OCI-LY1 (cell line): ENCODE measurements around the gene TACC3.

Experiments used
- H2AFZ ChIP-seq: fragments of 200-600 bp; sonication (generic), shearing (Covaris generic); 2 replicates; pipeline ENCODE4 v1.6.0; 2014; ENCODE audit warnings: antibody characterized with exemption, mild to moderate bottlenecking, low read length
- H3F3A ChIP-seq: fragments of 200-600 bp; sonication (generic), shearing (Covaris generic); 2 replicates; pipeline ENCODE4 v1.6.0; 2014; ENCODE audit warnings: mild to moderate bottlenecking, antibody characterized with exemption, low read length, moderate library complexity; ENCODE audit not compliant: insufficient read depth
- H3K27ac ChIP-seq: fragments of 200-600 bp; sonication (generic); 2 replicates; pipeline ENCODE4 v1.5.1; 2014; ENCODE audit warnings: low read length, mixed run types, mild to moderate bottlenecking, low read depth; ENCODE audit not compliant: poor library complexity, severe bottlenecking
- H3K27me3 ChIP-seq: fragments of 200-600 bp; sonication (generic); 2 replicates; pipeline ENCODE4 v1.6.0; 2014; ENCODE audit warnings: antibody characterized with exemption, mild to moderate bottlenecking, low read length, moderate library complexity; ENCODE audit not compliant: insufficient read depth
- H3K36me3 ChIP-seq: fragments of 200-600 bp; sonication (generic); 2 replicates; pipeline ENCODE4 v1.6.1; 2014; ENCODE audit warnings: mild to moderate bottlenecking, antibody characterized with exemption, low read length, moderate library complexity, mixed read lengths; ENCODE audit not compliant: insufficient read depth
- H3K4me1 ChIP-seq: fragments of 200-600 bp; sonication (generic); 2 replicates; pipeline ENCODE4 v1.5.1; 2014; ENCODE audit warnings: mild to moderate bottlenecking, low read length, moderate library complexity; ENCODE audit not compliant: insufficient read depth, severe bottlenecking
- H3K4me2 ChIP-seq: fragments of 200-600 bp; sonication (generic), shearing (Covaris generic); 2 replicates; pipeline ENCODE4 v1.6.1; 2014; ENCODE audit warnings: low read length
- H3K4me3 ChIP-seq: fragments of 200-600 bp; sonication (generic); 2 replicates; pipeline ENCODE4 v1.5.1; 2014; ENCODE audit warnings: low read length, low read depth, mild to moderate bottlenecking, mixed read lengths; ENCODE audit not compliant: poor library complexity, severe bottlenecking
- H3K79me2 ChIP-seq: fragments of 200-600 bp; shearing (Covaris generic); 2 replicates; pipeline ENCODE4 v1.6.1; 2016; ENCODE audit warnings: mixed run types, low read length, mixed read lengths; ENCODE audit not compliant: insufficient read depth
- H3K9ac ChIP-seq: fragments of 200-600 bp; sonication (generic), shearing (Covaris generic); 2 replicates; pipeline ENCODE4 v1.6.1; 2014; ENCODE audit warnings: mild to moderate bottlenecking, low read length, mixed read lengths
- H3K9me2 ChIP-seq: fragments of 200-600 bp; sonication (generic), shearing (Covaris generic); 2 replicates; pipeline ENCODE4 v1.6.1; 2014; ENCODE audit warnings: low read depth, mild to moderate bottlenecking, low read length, mixed read lengths
- H3K9me3 ChIP-seq: fragments of 200-600 bp; shearing (Covaris generic); 2 replicates; pipeline ENCODE4 v1.6.1; 2014; ENCODE audit warnings: low read length, mixed read lengths
- H4K20me1 ChIP-seq: fragments of 200-600 bp; sonication (generic), shearing (Covaris generic); 2 replicates; pipeline ENCODE4 v1.6.0; 2016; ENCODE audit warnings: mild to moderate bottlenecking, low read length; ENCODE audit not compliant: insufficient read depth
- CTCF ChIP-seq: fragments of 200-600 bp; sonication (generic), shearing (Covaris generic); IDR thresholded peaks from 2 replicates; pipeline ENCODE4 v1.5.1; 2017; ENCODE audit warnings: mild to moderate bottlenecking, antibody characterized with exemption, low read length, moderate library complexity, mixed read lengths
- EZH2 ChIP-seq: fragments of 200-600 bp; sonication (generic), shearing (Covaris generic); IDR thresholded peaks from 2 replicates; pipeline ENCODE4 v1.8.0; 2017; ENCODE audit warnings: borderline replicate concordance, mixed run types, mild to moderate bottlenecking, antibody characterized with exemption, low read length, moderate library complexity, mixed read lengths

TACC3 gene

GRCh38 chr4:1747603-1747967 is 26.3 kb downstream of the TACC3 start:
- Histone ChIP-seq H3K4me2 (no peak overlapping the region), H4K20me1 (no peaks in the 10 kb centered on the region), H3K4me1 (no peaks in the 10 kb centered on the region), H2AFZ (no peak overlapping the region), H3K79me2 (no peaks in the 10 kb centered on the region), H3K27me3 (no peaks in the 10 kb centered on the region), H3K4me3 (no peak overlapping the region), H3K9ac (no peak overlapping the region), H3K36me3 (peaks cover 13% of the 10 kb centered on the region), H3F3A (no peaks in the 10 kb centered on the region), H3K27ac (no peak overlapping the region), H3K9me3 (no peaks in the 10 kb centered on the region), H3K9me2 (no peaks in the 10 kb centered on the region)
- TF ChIP-seq CTCF (no peak), EZH2 (no peak)

GRCh38 chr4:1748465-1748995 is 27.2 kb downstream of the TACC3 start:
- H2AFZ ChIP-seq = no peak overlapping the region
- no peaks in the 10 kb centered on the region for H3F3A ChIP-seq
- no peaks in the 10 kb centered on the region for H3K9me2 ChIP-seq
- H3K79me2 ChIP-seq = no peaks in the 10 kb centered on the region
- H3K4me1 ChIP-seq = no peaks in the 10 kb centered on the region
- no peak overlapping the region for H3K27ac ChIP-seq
- peaks cover 11% of the 10 kb centered on the region for H3K36me3 ChIP-seq
- H4K20me1 ChIP-seq = no peaks in the 10 kb centered on the region
- no peak overlapping the region for H3K4me3 ChIP-seq
- peak; percentile 51 for TF ChIP-seq CTCF
- no peak for TF ChIP-seq EZH2
- no peak overlapping the region for H3K9ac ChIP-seq
- no peaks in the 10 kb centered on the region for H3K27me3 ChIP-seq
- no peaks in the 10 kb centered on the region for H3K9me3 ChIP-seq
- H3K4me2 ChIP-seq = no peak overlapping the region

- H3K4me3 ChIP-seq = no peak overlapping the region
- H4K20me1 ChIP-seq = no peaks in the 10 kb centered on the region
- no peak overlapping the region for H3K4me2 ChIP-seq
- no peaks in the 10 kb centered on the region for H3K9me3 ChIP-seq
- no peaks in the 10 kb centered on the region for H3K27me3 ChIP-seq
- H3K79me2 ChIP-seq = no peaks in the 10 kb centered on the region
- H3K9ac ChIP-seq = no peak overlapping the region
- no peaks in the 10 kb centered on the region for H3F3A ChIP-seq
- H2AFZ ChIP-seq = no peak overlapping the region
- H3K27ac ChIP-seq = no peak overlapping the region
- H3K36me3 ChIP-seq = peaks cover 7% of the 10 kb centered on the region
- TF ChIP-seq CTCF = no peak
- TF ChIP-seq EZH2 = no peak
- no peaks in the 10 kb centered on the region for H3K9me2 ChIP-seq
- no peaks in the 10 kb centered on the region for H3K4me1 ChIP-seq
Measured at GRCh38 chr4:1749370-1749769, 28.0 kb downstream of the TACC3 start.
